AG20443 (cell line): ENCODE results near the gene BPI.
"Not testable (repeated sequence)": the region's sequence is repeated elsewhere in the genome, so short reads cannot be mapped to it uniquely, and the experiment has no call there.

Source experiments
- DNase-seq: peaks from one replicate; pipeline ENCODE4 v3.0.0; 2012; ENCODE audit warnings: low spot score, mixed read lengths

BPI gene

GRCh38 chr20:38363004-38363747, 59.2 kb downstream of the BPI start:
- no peak for DNase-seq

GRCh38 chr20:38369389-38369788, 65.4 kb downstream of the BPI start:
- no peak for DNase-seq

- no peak for DNase-seq
Observed at GRCh38 chr20:38372806-38373205, 68.8 kb downstream of the BPI start.

GRCh38 chr20:38373231-38373867, 69.4 kb downstream of the BPI start:
- DNase-seq, result no peak

GRCh38 chr20:38373898-38374297, 69.9 kb downstream of the BPI start:
- DNase-seq, result no peak

GRCh38 chr20:38377039-38377685, 73.2 kb downstream of the BPI start:
- DNase-seq, result no peak

GRCh38 chr20:38377838-38378237, 73.9 kb downstream of the BPI start:
- DNase-seq, result not testable (repeated sequence)

- DNase-seq, result no peak
Observed at GRCh38 chr20:38383147-38383546, 79.2 kb downstream of the BPI start.

GRCh38 chr20:38386004-38386403, 82.0 kb downstream of the BPI start:
- DNase-seq, result no peak

GRCh38 chr20:38386851-38387250, 82.9 kb downstream of the BPI start:
- DNase-seq, result no peak
